Measurements from ENCODE around the gene ADAMTS20. TPM values are rescaled to one million over a fixed set of nuclear protein-coding genes. Genes with fewer than 3 reads are reported as not detected.

Gene ADAMTS20
- total RNA-seq, 4 donors from 2014 or later, result not detected

DNA sequence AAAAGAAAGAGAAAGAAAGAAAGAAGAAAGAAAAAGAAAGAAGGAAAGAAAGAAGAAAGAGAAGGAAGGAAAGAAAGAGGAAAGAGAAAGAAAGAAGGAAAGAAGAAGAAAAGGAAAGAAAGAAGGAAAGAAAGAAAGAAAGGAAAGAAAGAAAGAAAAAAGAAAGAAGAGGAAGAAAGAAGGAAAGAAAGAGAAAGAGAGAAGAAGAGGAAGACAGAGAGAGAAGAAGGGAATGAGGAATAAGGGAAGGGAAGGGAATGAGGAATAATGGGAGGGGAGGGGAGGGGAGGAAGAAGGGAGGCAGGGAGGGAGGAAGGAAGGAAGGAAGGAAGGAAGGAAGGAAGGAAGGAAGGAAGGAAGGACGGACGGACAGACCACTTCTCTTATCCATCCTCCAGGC lies 246.9 kb downstream of the ADAMTS20 start:
- Histone ChIP-seq H3K9me3 (no peaks in the 10 kb centered on the region), H3K4me1 (no peaks in the 10 kb centered on the region), H3K4me3 (no peak overlapping the region), H3K36me3 (no peaks in the 10 kb centered on the region), H3K27me3 (no peaks in the 10 kb centered on the region), H3K27ac (no peak overlapping the region)
- no peak for DNase-seq (ENCODE audit: low spot score in 2 of 2)
- 80 to 95% methylated on average over 2 of the region's 2 CpGs for WGBS, 2 donors
- TF ChIP-seq POLR2A (IDR thresholded peaks at IDR 0.05) (no peak), EP300 (IDR thresholded peaks at IDR 0.05) (no peak)
- TF ChIP-seq, protein P1, sequence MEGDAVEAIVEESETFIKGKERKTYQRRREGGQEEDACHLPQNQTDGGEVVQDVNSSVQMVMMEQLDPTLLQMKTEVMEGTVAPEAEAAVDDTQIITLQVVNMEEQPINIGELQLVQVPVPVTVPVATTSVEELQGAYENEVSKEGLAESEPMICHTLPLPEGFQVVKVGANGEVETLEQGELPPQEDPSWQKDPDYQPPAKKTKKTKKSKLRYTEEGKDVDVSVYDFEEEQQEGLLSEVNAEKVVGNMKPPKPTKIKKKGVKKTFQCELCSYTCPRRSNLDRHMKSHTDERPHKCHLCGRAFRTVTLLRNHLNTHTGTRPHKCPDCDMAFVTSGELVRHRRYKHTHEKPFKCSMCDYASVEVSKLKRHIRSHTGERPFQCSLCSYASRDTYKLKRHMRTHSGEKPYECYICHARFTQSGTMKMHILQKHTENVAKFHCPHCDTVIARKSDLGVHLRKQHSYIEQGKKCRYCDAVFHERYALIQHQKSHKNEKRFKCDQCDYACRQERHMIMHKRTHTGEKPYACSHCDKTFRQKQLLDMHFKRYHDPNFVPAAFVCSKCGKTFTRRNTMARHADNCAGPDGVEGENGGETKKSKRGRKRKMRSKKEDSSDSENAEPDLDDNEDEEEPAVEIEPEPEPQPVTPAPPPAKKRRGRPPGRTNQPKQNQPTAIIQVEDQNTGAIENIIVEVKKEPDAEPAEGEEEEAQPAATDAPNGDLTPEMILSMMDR (IDR thresholded peaks at IDR 0.05), result no peak

Other genes starting within 250 kb of the ADAMTS20 start
- 1 to 10 TPM; 3.9 to 9.8 (median 7.0) TPM for gene PUS7L, start 206.6 kb upstream of the ADAMTS20 start, total RNA-seq
- gene IRAK4, start 206.7 kb upstream of the ADAMTS20 start, total RNA-seq, result 10 to 100 TPM; 16.3 to 24.6 (median 22.4) TPM